Sciatic nerve (tissue), 2 donors: Measurements from ENCODE around the gene SPATA20. TPM values are rescaled to one million over a fixed set of nuclear protein-coding genes. Genes with fewer than 3 reads are reported as not detected.

ENCODE experiments used
- ATAC-seq: fragments of 200-7000 bp; cut with Tn5 transposase; one replicate; pipeline ENCODE4 v1.9.1; 2020; ENCODE audit warnings: mild to moderate bottlenecking, moderate library complexity
- DNase-seq: peaks from one replicate; pipeline ENCODE4 v3.0.0-alpha.2; 2020; ENCODE audit warnings: low spot score
- intact Hi-C: fragments of 100-400 bp; cut with DNase I; formaldehyde crosslinking; loops from one replicate; pipeline ENCODE4 v1.14.2; 2022
- total RNA-seq: library from RNA; stranded (reverse); fragmentation: NEBNext Ultra II Directional; extraction: Animal tissue kit (Norgen Biotek cat#: 25700); gene quantifications from one replicate; pipeline ENCODE4 v1.2.1, GENCODE V29; 2021
- donor health status: DM: no; HTN: no; CAD: no.
- donor health status: DM: no; HTN: no; CAD: no.

Gene SPATA20
- total RNA-seq, 1 donor from 2014 or later: 37.5 TPM

GRCh38 chr17:50565402-50566350, 18.7 kb downstream of the SPATA20 start:
- intact Hi-C loops: no loop called here
- no peak for DNase-seq
- no peak for ATAC-seq

DNA sequence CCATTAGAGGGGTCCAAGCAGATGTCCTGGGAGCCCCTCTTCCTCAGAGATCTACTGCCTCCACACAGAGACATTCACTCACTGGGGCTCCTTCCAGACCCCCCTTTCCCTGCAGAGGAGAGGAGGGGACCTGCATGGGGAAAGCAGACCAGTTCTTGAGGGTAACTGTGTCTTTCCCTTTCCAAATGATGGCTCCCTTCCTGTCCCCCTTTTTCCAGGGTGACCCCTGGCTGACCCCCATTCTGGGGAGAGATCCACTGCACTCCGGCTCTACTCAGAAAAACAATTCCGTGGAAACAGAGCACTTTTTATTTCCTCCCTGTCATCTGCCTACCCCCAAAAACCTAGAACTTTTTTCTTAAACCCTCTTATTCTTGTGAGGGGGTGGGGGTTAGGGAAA, 19.9 kb downstream of the SPATA20 start:
- ATAC-seq (no peak), DNase-seq (no peak)
- intact Hi-C loops: no loop called here

DNA sequence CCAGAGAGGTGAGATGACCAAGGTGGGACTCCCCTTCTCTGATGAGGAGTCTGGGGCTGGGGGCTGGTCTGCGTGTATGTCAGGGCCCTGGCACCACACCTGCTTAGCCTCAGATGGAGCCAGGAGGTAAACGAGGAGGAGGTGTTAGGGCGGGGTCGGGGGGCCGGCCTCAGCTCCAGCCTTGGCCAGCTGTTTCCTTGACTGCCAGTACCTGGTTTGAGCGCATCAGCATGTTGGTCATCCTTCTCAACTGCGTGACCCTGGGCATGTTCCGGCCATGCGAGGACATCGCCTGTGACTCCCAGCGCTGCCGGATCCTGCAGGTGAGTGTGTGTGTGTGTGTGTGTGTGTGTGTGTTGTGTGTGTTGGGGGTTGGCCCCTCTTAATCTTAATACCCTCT, 21.7 kb downstream of the SPATA20 start:
- ATAC-seq: no peak
- intact Hi-C loops: no loop called here
- no peak for DNase-seq

- ATAC-seq (no peak), DNase-seq (no peak)
- intact Hi-C loops: no loop called here
These were observed 22.6 kb downstream of the SPATA20 start for GRCh38 chr17:50569592-50569991.

DNA sequence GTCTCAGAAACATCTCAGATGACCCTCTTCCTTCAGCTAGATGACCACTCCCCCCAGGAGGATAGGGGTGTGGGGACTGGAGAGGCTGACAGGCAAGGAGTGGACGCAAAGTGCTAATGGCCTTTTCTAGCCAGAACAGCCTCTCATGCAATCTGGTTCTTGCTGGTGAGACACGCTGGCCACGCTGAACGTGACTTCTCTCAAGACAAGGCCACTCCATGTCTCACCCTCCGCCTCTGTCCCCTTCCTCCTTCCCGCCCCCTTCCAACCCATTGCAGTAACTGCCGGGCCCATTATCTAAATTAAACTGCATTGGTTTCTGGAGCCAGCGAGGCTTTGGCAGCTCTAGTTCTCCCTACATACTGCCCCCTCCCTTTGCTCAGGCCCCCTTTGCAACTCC, 23.1 kb downstream of the SPATA20 start:
- DNase-seq (no peak), ATAC-seq (no peak)
- intact Hi-C loops: no loop called here

- DNase-seq: no peak
- intact Hi-C loops: no loop called here
- ATAC-seq: no peak
These were observed 23.6 kb downstream of the SPATA20 start for GRCh38 chr17:50570528-50570927.

- no peak for ATAC-seq
- intact Hi-C loops: no loop called here
These were observed 24.7 kb downstream of the SPATA20 start for GRCh38 chr17:50571681-50572080.

DNA sequence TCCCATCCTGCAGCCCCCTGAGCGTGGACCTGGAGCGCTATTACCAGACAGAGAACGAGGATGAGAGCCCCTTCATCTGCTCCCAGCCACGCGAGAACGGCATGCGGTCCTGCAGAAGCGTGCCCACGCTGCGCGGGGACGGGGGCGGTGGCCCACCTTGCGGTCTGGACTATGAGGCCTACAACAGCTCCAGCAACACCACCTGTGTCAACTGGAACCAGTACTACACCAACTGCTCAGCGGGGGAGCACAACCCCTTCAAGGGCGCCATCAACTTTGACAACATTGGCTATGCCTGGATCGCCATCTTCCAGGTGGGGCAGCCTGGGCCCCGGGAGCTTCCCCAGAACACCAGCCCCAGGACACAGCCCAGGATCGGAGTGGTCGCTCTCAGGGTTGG, 25.6 kb downstream of the SPATA20 start:
- intact Hi-C loops: no loop called here
- no peak for DNase-seq

More at GRCh38 chr17:50571681-50572080, 24.7 kb downstream of the SPATA20 start:
- no peak for DNase-seq

GRCh38 chr17:50573866-50574611, 27.1 kb downstream of the SPATA20 start:
- intact Hi-C loops: no loop called here
- DNase-seq (no peak), ATAC-seq (no peak)

More for the DNA sequence above, 25.6 kb downstream of the SPATA20 start:
- no peak for ATAC-seq

DNA sequence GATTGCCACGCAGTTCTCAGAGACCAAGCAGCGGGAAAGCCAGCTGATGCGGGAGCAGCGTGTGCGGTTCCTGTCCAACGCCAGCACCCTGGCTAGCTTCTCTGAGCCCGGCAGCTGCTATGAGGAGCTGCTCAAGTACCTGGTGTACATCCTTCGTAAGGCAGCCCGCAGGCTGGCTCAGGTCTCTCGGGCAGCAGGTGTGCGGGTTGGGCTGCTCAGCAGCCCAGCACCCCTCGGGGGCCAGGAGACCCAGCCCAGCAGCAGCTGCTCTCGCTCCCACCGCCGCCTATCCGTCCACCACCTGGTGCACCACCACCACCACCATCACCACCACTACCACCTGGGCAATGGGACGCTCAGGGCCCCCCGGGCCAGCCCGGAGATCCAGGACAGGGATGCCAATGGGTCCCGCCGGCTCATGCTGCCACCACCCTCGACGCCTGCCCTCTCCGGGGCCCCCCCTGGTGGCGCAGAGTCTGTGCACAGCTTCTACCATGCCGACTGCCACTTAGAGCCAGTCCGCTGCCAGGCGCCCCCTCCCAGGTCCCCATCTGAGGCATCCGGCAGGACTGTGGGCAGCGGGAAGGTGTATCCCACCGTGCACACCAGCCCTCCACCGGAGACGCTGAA, 28.7 kb downstream of the SPATA20 start:
- ATAC-seq (no peak), DNase-seq (no peak)
- intact Hi-C loops: no loop called here

- ATAC-seq: no peak
These were observed 29.9 kb downstream of the SPATA20 start for GRCh38 chr17:50576864-50577263.

GRCh38 chr17:50577451-50577954, 30.5 kb downstream of the SPATA20 start:
- intact Hi-C loops: no loop called here
- DNase-seq (no peak), ATAC-seq (no peak)

More at GRCh38 chr17:50576864-50577263, 29.9 kb downstream of the SPATA20 start:
- intact Hi-C loops: no loop called here
- DNase-seq: no peak

- intact Hi-C loops: no loop called here
- DNase-seq (no peak), ATAC-seq (no peak)
These were observed 31.2 kb downstream of the SPATA20 start for GRCh38 chr17:50578173-50578572.

DNA sequence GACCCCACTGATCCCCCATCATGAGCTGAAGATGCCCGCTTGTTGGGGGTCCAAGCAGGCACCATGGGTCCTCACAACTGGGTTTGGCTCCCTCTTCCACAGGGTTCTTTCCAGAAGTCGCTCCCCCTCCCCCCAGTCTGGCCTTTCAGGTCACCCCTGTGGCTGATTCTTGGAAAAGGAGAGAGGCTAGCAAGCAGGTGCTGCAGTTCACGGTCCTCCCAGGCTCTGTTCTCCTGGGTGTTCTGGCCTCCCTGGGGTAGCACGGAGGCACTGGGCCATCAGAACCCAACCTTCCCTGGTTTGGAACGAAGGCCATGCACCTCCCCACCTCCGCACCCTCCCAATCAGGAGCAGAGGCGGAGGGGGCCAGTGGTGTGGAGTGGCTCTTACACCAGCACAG, 32.4 kb downstream of the SPATA20 start:
- intact Hi-C loops: no loop called here
- DNase-seq (no peak), ATAC-seq (no peak)

- DNase-seq (no peak), ATAC-seq (no peak)
- intact Hi-C loops: no loop called here
These were observed 33.7 kb downstream of the SPATA20 start for GRCh38 chr17:50580646-50581045.

- ATAC-seq (no peak), DNase-seq (no peak)
- intact Hi-C loops: no loop called here
These were observed 34.3 kb downstream of the SPATA20 start for GRCh38 chr17:50581316-50581715.

- intact Hi-C loops: no loop called here
- ATAC-seq (no peak), DNase-seq (no peak)
These were observed 35.8 kb downstream of the SPATA20 start for GRCh38 chr17:50582741-50583140.

- intact Hi-C loops: no loop called here
- ATAC-seq (no peak), DNase-seq (no peak)
These were observed 36.7 kb downstream of the SPATA20 start for GRCh38 chr17:50583641-50584040.

GRCh38 chr17:50584116-50584515, 37.1 kb downstream of the SPATA20 start:
- no peak for ATAC-seq
- intact Hi-C loops: no loop called here
- DNase-seq: no peak
